Stimulated activated CD4-positive, alpha-beta T cell treated with anti-CD3 and anti-CD28 coated beads, Interleukin-4, amount 100 ng/mL, for 4 hours (primary cell): ENCODE measurements around the gene CPVL.

Experiments
- DNase-seq, 2 experiments: peaks; one replicate each; pipeline ENCODE4 v3.0.0-alpha.2; 2020

Gene CPVL

GRCh38 chr7:29146057-29146706 is at the start of gene CPVL:
Gene CPVL (minus strand): TSS chr7:29146537. CDS start chr7:29121061, 25,476 bp downstream.
- DNase-seq, result no peak

- peak; percentile 23 to 24 for DNase-seq
Measured at GRCh38 chr7:29194594-29195427, 48.5 kb upstream of the CPVL start, which contains the start of gene CHN2. Gene CHN2 (plus strand): TSS chr7:29194775.

- peak in 1 of 2 experiments; percentile 2 for DNase-seq
Measured at GRCh38 chr7:29194206-29194593, 47.9 kb upstream of the CPVL start.

- no peak for DNase-seq
Measured at GRCh38 chr7:29193316-29194205, 47.2 kb upstream of the CPVL start.

- no peak for DNase-seq
Measured at GRCh38 chr7:29192811-29193210, 46.5 kb upstream of the CPVL start.

GRCh38 chr7:29192323-29192722 is 46.0 kb upstream of the CPVL start:
- no peak for DNase-seq

- DNase-seq, result no peak
Measured at GRCh38 chr7:29190349-29191045, 44.2 kb upstream of the CPVL start.

- DNase-seq, result peak in 1 of 2 experiments; percentile 36
Measured at GRCh38 chr7:29189743-29190201, 43.4 kb upstream of the CPVL start.

GRCh38 chr7:29185613-29186012 is 39.3 kb upstream of the CPVL start:
- DNase-seq, result no peak

GRCh38 chr7:29184599-29184998 is 38.3 kb upstream of the CPVL start:
- no peak for DNase-seq

GRCh38 chr7:29179115-29179514 is 32.8 kb upstream of the CPVL start:
- no peak for DNase-seq

GRCh38 chr7:29177963-29178600 is 31.7 kb upstream of the CPVL start:
- DNase-seq, result no peak

GRCh38 chr7:29173458-29173857 is 27.1 kb upstream of the CPVL start:
- no peak for DNase-seq

GRCh38 chr7:29170781-29171180 is 24.4 kb upstream of the CPVL start:
- no peak for DNase-seq

- no peak for DNase-seq
Measured at GRCh38 chr7:29167721-29168120, 21.4 kb upstream of the CPVL start.

- DNase-seq, result no peak
Measured at GRCh38 chr7:29163854-29164253, 17.5 kb upstream of the CPVL start.

GRCh38 chr7:29162577-29162976 is 16.2 kb upstream of the CPVL start:
- no peak for DNase-seq

GRCh38 chr7:29161231-29161630 is 14.9 kb upstream of the CPVL start:
- DNase-seq, result no peak

- DNase-seq, result no peak
Measured at GRCh38 chr7:29160080-29160479, 13.7 kb upstream of the CPVL start.

GRCh38 chr7:29158795-29159423 is 12.6 kb upstream of the CPVL start:
- DNase-seq, result no peak

- DNase-seq, result no peak
Measured at GRCh38 chr7:29156907-29157452, 10.6 kb upstream of the CPVL start.
